Measurements from ENCODE around the gene FOXJ3. TPM values are rescaled to one million over a fixed set of nuclear protein-coding genes. Genes with fewer than 3 reads are reported as not detected.

The FOXJ3 gene
- total and polyA plus RNA-seq, 2 of the 4 experiments (the other 2 are of a cell fraction): 16.7 to 30.5 TPM

GRCh38 chr1:42133390-42133789 lies 201.6 kb downstream of the FOXJ3 start:
- no TSS peak for BruUV-seq (replicated peaks)
- H3K4me2 ChIP-seq (ENCODE audit: low read depth, low read length): no peak overlapping the region
- ATAC-seq (ENCODE audit: low read depth) (no peak), DNase-seq (no peak)
- H3K56ac ChIP-seq (ENCODE audit: extremely low read depth, insufficient read depth, low read length): no peak overlapping the region
- H2AK9ac ChIP-seq (replicated peaks; ENCODE audit: low read depth, low read length, poor library complexity): no peak overlapping the region
- no peaks in the 10 kb centered on the region for H4K20me1 ChIP-seq (ENCODE audit: insufficient read depth, low read length)
- ChIA-PET POLR2A (ENCODE audit: unreplicated experiment) (no interaction called here), CTCF (no interaction called here)
- no CpG with 5 or more reads among the region's 5 CpGs for WGBS, 2 experiments (ENCODE audit: extremely low coverage in 2 of 2, insufficient read length in 1 of 2)
- H3K36me3 ChIP-seq (ENCODE audit: control insufficient read depth, insufficient read depth, low read length): no peaks in the 10 kb centered on the region
- intact Hi-C loops (cut with micrococcal nuclease) (no loop called here), dilution Hi-C loops (cut with HindIII; ENCODE audit: low sequenced_read_pairs, unreplicated experiment) (no loop called here), in situ Hi-C loops (cut with MboI; ENCODE audit: low sequenced_read_pairs) (no loop called here)
- H3K9me3 ChIP-seq (ENCODE audit: control insufficient read depth, insufficient read depth, low read length): no peaks in the 10 kb centered on the region
- H3K4me3 ChIP-seq (ENCODE audit: insufficient read depth, low read depth, low read length): no peak overlapping the region
- H3K23ac ChIP-seq (ENCODE audit: low read depth, low read length): no peak overlapping the region
- no peak overlapping the region for H4K91ac ChIP-seq (ENCODE audit: insufficient read depth, low read depth, low read length)
- no peak overlapping the region for H4K8ac ChIP-seq (ENCODE audit: low read depth in 2 of 2, low read length in 2 of 2)
- no peak overlapping the region for H4K5ac ChIP-seq (ENCODE audit: low read depth, low read length)
- H3K27ac ChIP-seq (ENCODE audit: insufficient read depth, low read length): no peak overlapping the region
- H3K79me1 ChIP-seq (ENCODE audit: low read depth in 1 of 2, low read length in 2 of 2): no peaks in the 10 kb centered on the region
- H2BK20ac ChIP-seq (ENCODE audit: low read depth, low read length): no peak overlapping the region
- no peak overlapping the region for H2BK15ac ChIP-seq (ENCODE audit: low read depth, low read length)
- H3K27me3 ChIP-seq (ENCODE audit: control insufficient read depth, insufficient read depth, low read length): peaks cover 18% of the 10 kb centered on the region
- no peaks in the 10 kb centered on the region for H3K4me1 ChIP-seq (ENCODE audit: control insufficient read depth, insufficient read depth, low read length)
- H3K9ac ChIP-seq (ENCODE audit: low read depth, low read length): no peak overlapping the region
- no peak overlapping the region for H3K4ac ChIP-seq (ENCODE audit: low read depth, low read length)
- no peaks in the 10 kb centered on the region; the same call in 1 of the 2 replicates for H3K9me1 ChIP-seq (ENCODE audit: insufficient read depth, low read length)
- no peak overlapping the region for H2BK5ac ChIP-seq (ENCODE audit: low read depth, low read length, poor library complexity, severe bottlenecking)
- H2AFZ ChIP-seq (replicated peaks; ENCODE audit: low read length, poor library complexity): no peak overlapping the region
- H3K14ac ChIP-seq (replicated peaks; ENCODE audit: low read depth, low read length): no peak overlapping the region
- no peak overlapping the region for H2BK120ac ChIP-seq (ENCODE audit: low read depth, low read length)
- H2AK5ac ChIP-seq (ENCODE audit: low read depth, low read length): no peak overlapping the region
- no peak overlapping the region for H3K18ac ChIP-seq (ENCODE audit: low read depth, low read length)
- no peak for TF ChIP-seq RFX5 (IDR thresholded peaks at IDR 0.05; ENCODE audit: low read depth, low read length)
- no peak for TF ChIP-seq POLR2A (IDR thresholded peaks at IDR 0.05; ENCODE audit: low read depth, low read length)
- no peak for TF ChIP-seq MAFK (IDR thresholded peaks at IDR 0.05; ENCODE audit: low read depth, low read length)
- TF ChIP-seq CEBPB (IDR thresholded peaks at IDR 0.05; ENCODE audit: low read depth, low read length): no peak
- TF ChIP-seq RAD21 (IDR thresholded peaks at IDR 0.05; ENCODE audit: low read length): no peak
- no peak for TF ChIP-seq BHLHE40 (IDR thresholded peaks at IDR 0.05; ENCODE audit: low read depth, low read length)
- TF ChIP-seq FOS (IDR thresholded peaks at IDR 0.05; ENCODE audit: low read depth, low read length): no peak
- TF ChIP-seq USF2 (IDR thresholded peaks at IDR 0.05; ENCODE audit: low read depth, low read length): no peak
- no peak for TF ChIP-seq MXI1 (IDR thresholded peaks at IDR 0.05; ENCODE audit: borderline replicate concordance, low read depth, low read length)
- TF ChIP-seq SMC3 (IDR thresholded peaks at IDR 0.05; ENCODE audit: low read depth, low read length): no peak
- no peak for TF ChIP-seq CHD1 (IDR thresholded peaks at IDR 0.05; ENCODE audit: low read depth, low read length)
- TF ChIP-seq ELK1 (IDR thresholded peaks at IDR 0.05; ENCODE audit: borderline replicate concordance, low read depth, low read length): no peak
- no peak for TF ChIP-seq NFE2L2 (IDR thresholded peaks at IDR 0.05; ENCODE audit: low read depth, low read length)
- no peak for TF ChIP-seq MAZ (IDR thresholded peaks at IDR 0.05; ENCODE audit: borderline replicate concordance, low read depth, low read length)
- TF ChIP-seq CTCF (conservative IDR thresholded peaks at IDR 0.05; ENCODE audit: low read depth, low read length): no peak
- TF ChIP-seq RCOR1 (IDR thresholded peaks at IDR 0.05; ENCODE audit: insufficient replicate concordance, low read length): no peak

Measured in IMR-90 (cell line).